Skeletal muscle cell (primary cell): Measurements from ENCODE around the gene NUP98.

Experiments used
- DNase-seq: peaks from one replicate; pipeline ENCODE4 v3.0.0-alpha.2; 2010; ENCODE audit warnings: low read depth
- H3K4me3 ChIP-seq: 2 replicates; pipeline ENCODE4 v1.5.1; 2011; ENCODE audit warnings: low read depth, mild to moderate bottlenecking, control low read depth, low read length, moderate library complexity

The NUP98 gene

GRCh38 chr11:3753110-3753509 lies 44.2 kb downstream of the NUP98 start:
- no peak for DNase-seq

GRCh38 chr11:3747704-3748103 lies 49.6 kb downstream of the NUP98 start:
- H3K4me3 ChIP-seq = no peak overlapping the region
- peak; percentile 67 for DNase-seq

More at GRCh38 chr11:3753110-3753509, 44.2 kb downstream of the NUP98 start:
- H3K4me3 ChIP-seq = no peak overlapping the region

- no peak overlapping the region for H3K4me3 ChIP-seq
- no peak for DNase-seq
Measured at GRCh38 chr11:3745161-3745560, 52.2 kb downstream of the NUP98 start.

GRCh38 chr11:3738723-3739122 lies 58.6 kb downstream of the NUP98 start:
- DNase-seq = no peak
- H3K4me3 ChIP-seq = no peak overlapping the region

GRCh38 chr11:3738241-3738640 lies 59.1 kb downstream of the NUP98 start:
- H3K4me3 ChIP-seq = no peak overlapping the region
- no peak for DNase-seq

GRCh38 chr11:3737386-3737933 lies 59.9 kb downstream of the NUP98 start:
- no peak for DNase-seq
- no peak overlapping the region for H3K4me3 ChIP-seq

- DNase-seq = no peak
- H3K4me3 ChIP-seq = no peak overlapping the region
Measured at GRCh38 chr11:3736816-3737215, 60.5 kb downstream of the NUP98 start.

- no peak overlapping the region for H3K4me3 ChIP-seq
- DNase-seq = no peak
Measured at GRCh38 chr11:3735827-3736226, 61.5 kb downstream of the NUP98 start.

- DNase-seq = no peak
- no peak overlapping the region for H3K4me3 ChIP-seq
Measured at GRCh38 chr11:3732671-3733436, 64.5 kb downstream of the NUP98 start.

GRCh38 chr11:3723014-3723708 lies 74.2 kb downstream of the NUP98 start:
- peak; percentile 92 for DNase-seq
- no peak overlapping the region for H3K4me3 ChIP-seq

- H3K4me3 ChIP-seq = no peak overlapping the region
- DNase-seq = no peak
Measured at GRCh38 chr11:3722100-3722499, 75.3 kb downstream of the NUP98 start.

GRCh38 chr11:3720997-3721396 lies 76.4 kb downstream of the NUP98 start:
- H3K4me3 ChIP-seq = no peak overlapping the region
- no peak for DNase-seq

GRCh38 chr11:3712274-3712673 lies 85.1 kb downstream of the NUP98 start:
- no peak overlapping the region for H3K4me3 ChIP-seq
- DNase-seq = no peak

GRCh38 chr11:3710485-3711259 lies 86.7 kb downstream of the NUP98 start:
- H3K4me3 ChIP-seq = no peak overlapping the region
- DNase-seq = peak; percentile 23

GRCh38 chr11:3709977-3710376 lies 87.4 kb downstream of the NUP98 start:
- no peak for DNase-seq
- H3K4me3 ChIP-seq = no peak overlapping the region

GRCh38 chr11:3707176-3707575 lies 90.2 kb downstream of the NUP98 start:
- no peak for DNase-seq

GRCh38 chr11:3703383-3703782 lies 94.0 kb downstream of the NUP98 start:
- DNase-seq = no peak
- no peak overlapping the region for H3K4me3 ChIP-seq

More at GRCh38 chr11:3707176-3707575, 90.2 kb downstream of the NUP98 start:
- no peak overlapping the region for H3K4me3 ChIP-seq

GRCh38 chr11:3700910-3701309 lies 96.4 kb downstream of the NUP98 start:
- H3K4me3 ChIP-seq = no peak overlapping the region
- DNase-seq = no peak

- no peak for DNase-seq
- no peak overlapping the region for H3K4me3 ChIP-seq
Measured at GRCh38 chr11:3700410-3700809, 96.9 kb downstream of the NUP98 start.

GRCh38 chr11:3686751-3687150 lies 110.6 kb downstream of the NUP98 start:
- no peak for DNase-seq
- no peak overlapping the region for H3K4me3 ChIP-seq
